Measurements from ENCODE around the gene ITGAL.

DNA sequence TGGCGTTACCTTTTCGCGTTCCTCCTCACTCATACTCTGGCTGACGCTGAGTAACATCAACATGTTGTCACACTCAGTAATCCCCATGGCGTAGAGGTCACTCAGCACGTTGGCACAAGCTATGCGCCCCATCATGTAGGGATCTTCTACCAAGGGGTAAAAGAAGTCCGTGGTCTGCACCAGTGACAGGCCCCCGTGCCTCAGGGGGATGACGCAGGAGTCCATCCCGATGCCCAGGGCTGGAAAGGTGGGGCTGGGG is 27.5 kb upstream of the ITGAL start:
- TF ChIP-seq GABPA (IDR thresholded peaks at IDR 0.05; ENCODE audit: low read depth, low read length), result no peak
- no peak for TF ChIP-seq GABPA (CRISPR knock-in tag; IDR thresholded peaks at IDR 0.05; ENCODE audit: low read depth)
- TF ChIP-seq HOXA7 (CRISPR knock-in tag; IDR thresholded peaks at IDR 0.05), result no peak
- TF ChIP-seq, protein P1, sequence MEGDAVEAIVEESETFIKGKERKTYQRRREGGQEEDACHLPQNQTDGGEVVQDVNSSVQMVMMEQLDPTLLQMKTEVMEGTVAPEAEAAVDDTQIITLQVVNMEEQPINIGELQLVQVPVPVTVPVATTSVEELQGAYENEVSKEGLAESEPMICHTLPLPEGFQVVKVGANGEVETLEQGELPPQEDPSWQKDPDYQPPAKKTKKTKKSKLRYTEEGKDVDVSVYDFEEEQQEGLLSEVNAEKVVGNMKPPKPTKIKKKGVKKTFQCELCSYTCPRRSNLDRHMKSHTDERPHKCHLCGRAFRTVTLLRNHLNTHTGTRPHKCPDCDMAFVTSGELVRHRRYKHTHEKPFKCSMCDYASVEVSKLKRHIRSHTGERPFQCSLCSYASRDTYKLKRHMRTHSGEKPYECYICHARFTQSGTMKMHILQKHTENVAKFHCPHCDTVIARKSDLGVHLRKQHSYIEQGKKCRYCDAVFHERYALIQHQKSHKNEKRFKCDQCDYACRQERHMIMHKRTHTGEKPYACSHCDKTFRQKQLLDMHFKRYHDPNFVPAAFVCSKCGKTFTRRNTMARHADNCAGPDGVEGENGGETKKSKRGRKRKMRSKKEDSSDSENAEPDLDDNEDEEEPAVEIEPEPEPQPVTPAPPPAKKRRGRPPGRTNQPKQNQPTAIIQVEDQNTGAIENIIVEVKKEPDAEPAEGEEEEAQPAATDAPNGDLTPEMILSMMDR (CRISPR knock-in tag; IDR thresholded peaks at IDR 0.05), result no peak
- TF ChIP-seq ZNF121 (CRISPR knock-in tag; IDR thresholded peaks at IDR 0.05), result no peak
- no peak for TF ChIP-seq ZNF746 (CRISPR knock-in tag; IDR thresholded peaks at IDR 0.05)
